ENCODE data around the gene LDLRAD1.
"Not testable (repeated sequence)": the region's sequence is repeated elsewhere in the genome, so short reads cannot be mapped to it uniquely, and the experiment has no call there.

The LDLRAD1 gene

DNA sequence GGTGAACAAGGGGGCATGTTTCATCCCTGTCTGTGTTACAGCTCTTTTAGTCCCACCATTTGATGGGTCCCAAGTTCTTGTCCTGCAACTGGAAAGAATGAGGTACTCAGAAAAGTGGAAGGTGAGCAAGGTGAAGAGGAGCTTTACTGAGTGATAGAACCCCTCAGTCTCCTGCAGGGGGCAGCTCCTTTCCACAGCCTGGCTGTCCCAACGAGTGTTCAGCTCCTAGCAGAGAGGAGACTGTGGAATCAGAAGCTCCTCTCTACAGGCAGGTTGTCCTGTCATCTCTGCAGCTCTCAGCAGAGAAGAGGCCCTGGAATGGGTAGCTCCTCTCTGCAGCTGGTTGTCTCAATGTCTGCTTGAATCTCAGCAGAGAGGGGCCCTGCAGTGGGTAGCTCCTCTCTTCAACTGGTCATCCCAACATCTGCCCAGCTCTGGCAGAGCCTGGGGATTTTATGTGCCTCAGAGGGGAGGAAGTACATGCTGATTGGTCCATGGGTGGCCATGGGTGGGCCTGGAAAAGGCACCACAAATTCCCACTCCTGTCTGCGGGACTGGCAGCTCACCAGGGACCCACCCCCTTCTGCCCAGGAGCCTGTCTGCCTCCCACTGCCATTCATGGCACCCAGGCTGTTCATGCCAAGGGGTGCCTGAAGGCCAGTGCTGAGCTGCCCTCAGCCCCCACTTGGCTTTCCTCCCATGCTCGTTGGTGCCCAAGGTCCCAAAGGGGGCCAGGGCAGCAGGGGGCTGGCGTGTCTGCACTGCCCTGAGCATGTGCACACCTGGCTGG lies 25.7 kb downstream of the LDLRAD1 start:
- DNase-seq (ENCODE audit: low read depth, low spot score): no peak

- DNase-seq (ENCODE audit: low read depth, low spot score): no peak
Measured at GRCh38 chr1:53987880-53988279, 30.1 kb downstream of the LDLRAD1 start.

DNA sequence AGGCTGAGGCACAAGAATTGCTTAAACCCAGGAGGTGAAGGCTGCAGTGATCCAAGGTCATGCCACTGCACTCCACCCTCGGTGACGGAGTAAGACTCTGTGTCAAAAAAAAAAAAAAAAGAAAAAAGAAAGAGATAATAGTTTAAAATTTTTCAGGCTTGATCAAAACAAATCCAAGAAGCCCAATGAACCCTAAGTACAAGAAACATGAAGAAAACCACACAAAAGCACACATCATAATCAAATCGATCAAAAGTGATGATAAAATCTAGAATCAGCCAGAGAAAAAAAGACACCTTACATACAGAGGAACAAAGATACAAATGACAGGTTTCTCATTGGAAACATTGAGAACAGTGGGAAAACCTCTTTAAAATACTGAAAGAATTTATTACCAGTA lies 31.5 kb downstream of the LDLRAD1 start:
- DNase-seq (ENCODE audit: low read depth, low spot score): no peak

- no peak for DNase-seq (ENCODE audit: low read depth, low spot score)
Measured at GRCh38 chr1:53984726-53985125, 33.3 kb downstream of the LDLRAD1 start.

GRCh38 chr1:53982763-53983104 lies 35.3 kb downstream of the LDLRAD1 start:
- DNase-seq (ENCODE audit: low read depth, low spot score): no peak

GRCh38 chr1:53982034-53982762 lies 35.8 kb downstream of the LDLRAD1 start:
- DNase-seq (ENCODE audit: low read depth, low spot score): no peak

- no peak for DNase-seq (ENCODE audit: low read depth, low spot score)
Measured at GRCh38 chr1:53981220-53981619, 36.8 kb downstream of the LDLRAD1 start.

DNA sequence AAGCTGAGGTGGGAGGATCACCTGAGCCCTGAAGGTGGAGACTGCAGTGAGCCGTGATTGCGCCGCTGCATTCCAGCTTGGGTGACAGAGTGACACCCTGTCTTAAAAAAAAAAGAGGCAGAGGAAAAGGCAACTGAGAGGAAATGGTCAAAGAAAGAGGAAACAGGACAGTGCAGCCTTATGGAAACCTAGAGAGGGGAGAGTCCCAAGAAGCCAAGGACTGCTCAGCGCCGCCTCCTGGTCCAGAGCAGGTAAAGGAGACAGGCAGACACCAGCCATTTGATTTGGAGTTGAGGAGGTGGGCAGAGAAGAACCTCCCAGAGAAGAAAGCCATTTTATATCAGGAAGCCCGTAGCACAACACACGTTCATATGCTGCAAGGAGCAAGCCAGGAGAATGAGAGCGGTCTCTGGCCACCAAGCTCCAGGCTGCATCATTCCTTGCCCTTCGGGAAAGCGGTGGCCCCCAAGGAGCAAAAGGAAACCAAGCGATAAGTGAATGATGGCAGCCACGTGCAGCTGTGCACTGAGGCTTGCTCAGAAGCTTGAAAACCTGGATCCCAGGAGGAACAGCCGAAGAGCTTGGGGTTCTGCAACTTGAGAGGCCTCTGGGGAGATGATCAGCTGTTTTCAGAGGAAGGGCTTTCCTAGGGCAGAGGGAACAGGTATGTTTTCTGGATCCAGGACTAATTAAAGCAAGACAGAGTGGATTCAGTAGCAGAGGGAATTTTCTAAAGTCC lies 38.1 kb downstream of the LDLRAD1 start:
- DNase-seq (ENCODE audit: low read depth, low spot score): no peak

GRCh38 chr1:53975861-53976260 lies 42.1 kb downstream of the LDLRAD1 start:
- DNase-seq (ENCODE audit: low read depth, low spot score): no peak

GRCh38 chr1:53971718-53972117 lies 46.3 kb downstream of the LDLRAD1 start:
- DNase-seq (ENCODE audit: low read depth, low spot score): no peak

GRCh38 chr1:53969323-53969722 lies 48.7 kb downstream of the LDLRAD1 start:
- not testable (repeated sequence) for DNase-seq (ENCODE audit: low read depth, low spot score)

GRCh38 chr1:53968125-53968513 lies 49.9 kb downstream of the LDLRAD1 start:
- no peak for DNase-seq (ENCODE audit: low read depth, low spot score)

GRCh38 chr1:53967409-53968124 lies 50.4 kb downstream of the LDLRAD1 start:
- no peak for DNase-seq (ENCODE audit: low read depth, low spot score)

DNA sequence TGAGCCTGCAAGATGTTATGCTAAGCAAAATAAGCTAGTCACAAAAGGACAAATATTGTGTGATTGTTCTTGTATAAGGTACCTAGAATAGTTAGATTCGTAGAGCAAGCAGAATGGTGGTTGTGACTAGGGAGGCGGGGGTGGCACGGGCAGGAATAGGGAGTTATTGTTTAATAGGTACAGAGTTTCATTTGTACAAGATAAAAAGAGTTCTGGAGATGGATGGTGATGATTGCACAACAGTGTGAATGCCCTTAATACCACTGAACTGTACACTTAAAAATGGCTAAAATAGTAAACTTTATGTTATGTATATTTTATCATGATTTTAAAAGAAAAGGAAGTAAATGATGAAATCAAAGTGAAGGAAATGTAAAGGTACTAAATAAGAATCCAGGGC lies 51.2 kb downstream of the LDLRAD1 start:
- no peak for DNase-seq (ENCODE audit: low read depth, low spot score)

GRCh38 chr1:53964109-53964508 lies 53.9 kb downstream of the LDLRAD1 start:
- no peak for DNase-seq (ENCODE audit: low read depth, low spot score)

DNA sequence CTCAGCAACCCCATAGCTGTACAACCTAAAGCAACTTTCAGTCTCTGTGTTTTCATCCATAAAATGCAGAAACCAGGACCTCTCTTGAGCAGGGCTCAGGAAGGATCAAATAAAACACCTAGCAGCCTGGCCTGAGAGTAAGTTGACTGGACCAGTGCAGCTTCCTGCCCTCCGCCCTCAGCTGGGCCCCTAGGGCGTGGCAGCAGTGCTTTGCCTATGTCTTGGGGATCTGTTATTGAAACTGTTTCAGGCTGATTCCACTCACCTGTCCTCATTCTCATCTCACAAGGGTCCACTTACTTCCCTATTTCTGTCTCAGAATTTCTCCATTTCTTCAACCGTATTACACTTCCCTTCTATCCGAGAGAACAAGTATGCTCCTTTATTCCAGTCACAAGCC lies 54.5 kb downstream of the LDLRAD1 start:
- DNase-seq (ENCODE audit: low read depth, low spot score): no peak

DNA sequence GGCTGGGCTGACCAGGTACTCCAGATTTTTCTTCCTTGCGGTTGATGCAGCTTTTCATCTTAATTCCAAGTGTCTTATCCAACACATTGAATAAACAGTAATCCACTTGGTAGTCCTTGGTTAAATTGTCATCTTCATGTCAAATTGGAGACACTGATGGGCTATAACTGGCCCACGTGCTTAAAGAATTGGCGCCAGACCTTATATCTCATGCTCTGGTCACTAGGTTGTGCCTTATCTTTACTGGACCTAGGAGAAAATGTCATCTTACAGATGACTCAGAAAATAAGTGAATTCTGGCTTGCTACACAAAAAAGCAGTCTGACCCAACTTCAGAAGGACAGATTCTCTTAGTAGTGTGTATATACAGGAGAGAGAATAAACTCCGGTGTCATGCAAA lies 55.6 kb downstream of the LDLRAD1 start:
- DNase-seq (ENCODE audit: low read depth, low spot score): no peak

- no peak for DNase-seq (ENCODE audit: low read depth, low spot score)
Measured at GRCh38 chr1:53959664-53960250, 58.2 kb downstream of the LDLRAD1 start.
